GM12878 (cell line): Measurements from ENCODE around the gene TMEM109. TPM values are rescaled to one million over a fixed set of nuclear protein-coding genes. Genes with fewer than 3 reads are reported as not detected.

Experiments
- IKZF2 ChIP-seq, 2 experiments: fragments of 450-650 bp; IDR thresholded peaks; 2 replicates each; pipeline ENCODE4 v1.6.1; 2017; ENCODE audit warnings: mild to moderate bottlenecking in 2 of 2, moderate library complexity in 2 of 2
- MTA2 ChIP-seq: fragments of 450-650 bp; IDR thresholded peaks from 2 replicates; pipeline ENCODE4 v1.6.1; 2016; ENCODE audit warnings: low read depth, mild to moderate bottlenecking, moderate library complexity
- ZNF24 ChIP-seq: fragments of 450-650 bp; IDR thresholded peaks from 2 replicates; pipeline ENCODE4 v1.6.1; 2017; ENCODE audit warnings: antibody characterized with exemption, mild to moderate bottlenecking
- polyA plus RNA-seq, 11 experiments: library from polyadenylated mRNA; depleted of rRNA in 4 of 11; unstranded in 6 of 11; stranded (reverse) in 5 of 11; fragments of >200 nt; fragmentation: Nextera tagmentation in 4 of 11; fragmentation: Illumina TruSeq in 1 of 11; extraction: Ambion mirVana in 4 of 11; extraction: Trizol in 1 of 11; gene quantifications; 1 replicate in 1 of 11; 2 replicates in 10 of 11; pipeline versions ENCODE4 v1.2.1 to v1.2.3, GENCODE V29; 2011 to 2016; ENCODE audit warnings: inconsistent platforms in 2 of 11, missing spikeins in 2 of 11, low read depth in 1 of 11
- total RNA-seq, 4 experiments: library from RNA; depleted of rRNA in 3 of 4; stranded (reverse); fragments of >200 nt in 3 of 4; fragmentation: Illumina TruSeq in 1 of 4; extraction: Trizol in 1 of 4; gene quantifications; 2 replicates each; pipeline versions ENCODE4 v1.2.1 to v1.2.3, GENCODE V29; 2013 to 2021
- TF ChIP-seq, protein P1 (sequence below): fragments of 450-650 bp; IDR thresholded peaks from 2 replicates; pipeline ENCODE4 v1.6.1; 2018; ENCODE audit warnings: borderline replicate concordance, mild to moderate bottlenecking; ENCODE audit not compliant: partially characterized antibody
- TF ChIP-seq, protein P2 (sequence below): fragments of 150-350 bp; IDR thresholded peaks from 2 replicates; pipeline ENCODE4 v1.6.1; 2016; ENCODE audit warnings: low read depth, low read length

The TMEM109 gene
- total and polyA plus RNA-seq, 10 of the 15 experiments (the other 5 are each of a cell fraction or from before 2014, with no cell fraction given) = 21.9 to 199 (median 85.2) TPM

DNA sequence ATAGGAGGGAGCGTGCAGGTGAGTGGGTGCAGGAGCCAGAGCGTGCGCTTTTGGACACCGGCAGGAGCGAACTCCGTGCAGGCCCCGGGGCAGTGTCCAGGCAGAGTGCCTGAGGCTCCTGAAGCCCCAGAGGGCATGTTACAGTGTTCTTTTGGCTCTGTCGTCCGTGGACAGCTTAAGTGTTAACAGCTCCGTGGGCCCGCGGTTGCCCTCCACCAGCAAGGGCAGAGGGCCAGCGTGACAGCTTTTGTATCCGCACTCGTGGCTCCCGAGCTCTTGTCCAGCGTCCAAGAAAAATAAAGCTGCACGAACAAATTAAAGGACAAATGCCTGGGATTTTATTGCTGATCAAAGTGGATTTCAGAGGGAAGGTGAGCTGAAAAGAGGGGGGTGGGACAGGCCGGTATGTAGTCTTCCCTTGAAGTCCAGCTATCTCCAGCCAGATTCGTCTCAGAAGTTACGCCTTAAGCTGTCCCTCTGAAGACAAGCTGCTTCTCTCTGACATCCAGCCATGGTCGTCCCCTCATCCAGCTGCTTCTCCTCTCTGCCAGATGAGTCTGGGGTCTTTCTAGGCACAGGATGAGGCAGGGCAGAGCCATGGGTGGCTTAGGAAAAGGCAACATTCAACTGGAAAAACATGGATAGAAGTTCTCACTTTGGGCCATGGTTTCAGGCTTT lies 968 bp upstream of the TMEM109 start (continued):
- TF ChIP-seq, protein P1, sequence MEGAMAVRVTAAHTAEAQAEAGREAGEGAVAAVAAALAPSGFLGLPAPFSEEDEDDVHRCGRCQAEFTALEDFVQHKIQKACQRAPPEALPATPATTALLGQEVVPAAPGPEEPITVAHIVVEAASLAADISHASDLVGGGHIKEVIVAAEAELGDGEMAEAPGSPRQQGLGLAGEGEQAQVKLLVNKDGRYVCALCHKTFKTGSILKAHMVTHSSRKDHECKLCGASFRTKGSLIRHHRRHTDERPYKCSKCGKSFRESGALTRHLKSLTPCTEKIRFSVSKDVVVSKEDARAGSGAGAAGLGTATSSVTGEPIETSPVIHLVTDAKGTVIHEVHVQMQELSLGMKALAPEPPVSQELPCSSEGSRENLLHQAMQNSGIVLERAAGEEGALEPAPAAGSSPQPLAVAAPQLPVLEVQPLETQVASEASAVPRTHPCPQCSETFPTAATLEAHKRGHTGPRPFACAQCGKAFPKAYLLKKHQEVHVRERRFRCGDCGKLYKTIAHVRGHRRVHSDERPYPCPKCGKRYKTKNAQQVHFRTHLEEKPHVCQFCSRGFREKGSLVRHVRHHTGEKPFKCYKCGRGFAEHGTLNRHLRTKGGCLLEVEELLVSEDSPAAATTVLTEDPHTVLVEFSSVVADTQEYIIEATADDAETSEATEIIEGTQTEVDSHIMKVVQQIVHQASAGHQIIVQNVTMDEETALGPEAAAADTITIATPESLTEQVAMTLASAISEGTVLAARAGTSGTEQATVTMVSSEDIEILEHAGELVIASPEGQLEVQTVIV = no peak
- no peak for TF ChIP-seq MTA2
- TF ChIP-seq ZNF24 = no peak
- no peak for TF ChIP-seq IKZF2 (IDR thresholded peaks at IDR 0.05)
- TF ChIP-seq, protein P2, sequence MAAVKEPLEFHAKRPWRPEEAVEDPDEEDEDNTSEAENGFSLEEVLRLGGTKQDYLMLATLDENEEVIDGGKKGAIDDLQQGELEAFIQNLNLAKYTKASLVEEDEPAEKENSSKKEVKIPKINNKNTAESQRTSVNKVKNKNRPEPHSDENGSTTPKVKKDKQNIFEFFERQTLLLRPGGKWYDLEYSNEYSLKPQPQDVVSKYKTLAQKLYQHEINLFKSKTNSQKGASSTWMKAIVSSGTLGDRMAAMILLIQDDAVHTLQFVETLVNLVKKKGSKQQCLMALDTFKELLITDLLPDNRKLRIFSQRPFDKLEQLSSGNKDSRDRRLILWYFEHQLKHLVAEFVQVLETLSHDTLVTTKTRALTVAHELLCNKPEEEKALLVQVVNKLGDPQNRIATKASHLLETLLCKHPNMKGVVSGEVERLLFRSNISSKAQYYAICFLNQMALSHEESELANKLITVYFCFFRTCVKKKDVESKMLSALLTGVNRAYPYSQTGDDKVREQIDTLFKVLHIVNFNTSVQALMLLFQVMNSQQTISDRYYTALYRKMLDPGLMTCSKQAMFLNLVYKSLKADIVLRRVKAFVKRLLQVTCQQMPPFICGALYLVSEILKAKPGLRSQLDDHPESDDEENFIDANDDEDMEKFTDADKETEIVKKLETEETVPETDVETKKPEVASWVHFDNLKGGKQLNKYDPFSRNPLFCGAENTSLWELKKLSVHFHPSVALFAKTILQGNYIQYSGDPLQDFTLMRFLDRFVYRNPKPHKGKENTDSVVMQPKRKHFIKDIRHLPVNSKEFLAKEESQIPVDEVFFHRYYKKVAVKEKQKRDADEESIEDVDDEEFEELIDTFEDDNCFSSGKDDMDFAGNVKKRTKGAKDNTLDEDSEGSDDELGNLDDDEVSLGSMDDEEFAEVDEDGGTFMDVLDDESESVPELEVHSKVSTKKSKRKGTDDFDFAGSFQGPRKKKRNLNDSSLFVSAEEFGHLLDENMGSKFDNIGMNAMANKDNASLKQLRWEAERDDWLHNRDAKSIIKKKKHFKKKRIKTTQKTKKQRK = no peak
